Measurements from ENCODE around the gene ASIP. TPM values are rescaled to one million over a fixed set of nuclear protein-coding genes. Genes with fewer than 3 reads are reported as not detected.

ASIP gene
- total RNA-seq, 1 donor from 2014 or later: not detected

Other genes starting within 250 kb of the ASIP start
- gene RALY, start 247.5 kb upstream of the ASIP start, total RNA-seq: 61.0 TPM
- 40.6 TPM for gene EIF2S2, start 129.2 kb upstream of the ASIP start, total RNA-seq
- gene AHCY, start 61.9 kb downstream of the ASIP start, total RNA-seq: 31.0 TPM
- gene ITCH, start 121.8 kb downstream of the ASIP start, total RNA-seq: 62.0 TPM